Keratinocyte (primary cell): ENCODE measurements around the gene NCS1.

Experiments
- CTCF ChIP-seq, 3 experiments: IDR thresholded peaks in 1 of 3; conservative IDR thresholded peaks in 1 of 3; optimal IDR thresholded peaks in 1 of 3; 2 replicates in 2 of 3; 3 replicates in 1 of 3; pipeline versions ENCODE3 to v1.5.1; 2011; ENCODE audit warnings: low read length in 3 of 3, mild to moderate bottlenecking in 3 of 3, moderate library complexity in 2 of 3, control low read depth in 1 of 3, inconsistent platforms in 1 of 3; ENCODE audit not compliant: insufficient read depth in 2 of 3; ENCODE audit errors: extremely low read depth in 1 of 3
- EZH2 ChIP-seq: IDR thresholded peaks from one replicate; pipeline ENCODE4 v1.6.1; 2012; ENCODE audit warnings: inconsistent platforms, mild to moderate bottlenecking, low read length, moderate library complexity

DNA sequence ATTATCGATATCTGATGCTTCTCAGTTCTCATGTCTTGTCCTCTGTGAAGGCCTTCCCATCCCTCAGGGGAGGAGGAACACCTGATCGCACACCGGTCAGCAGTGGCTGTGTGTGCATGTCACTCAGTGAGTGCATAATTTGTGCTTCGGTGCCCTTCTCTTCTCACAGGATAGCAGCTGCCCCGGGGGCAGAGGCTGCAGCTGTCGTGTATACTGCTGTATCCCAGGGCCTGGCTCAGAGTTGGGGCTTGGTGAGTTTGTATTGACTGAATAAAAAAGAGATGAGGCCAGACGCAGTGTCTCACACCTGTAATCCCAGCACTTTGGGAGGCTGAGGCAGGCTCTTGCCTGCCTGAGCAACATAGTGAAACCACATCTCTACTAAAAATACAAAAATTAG lies 49.7 kb upstream of the NCS1 start:
- no peak for TF ChIP-seq CTCF (optimal IDR thresholded peaks at IDR 0.05 in 1 of 3, IDR thresholded peaks at IDR 0.05 in 1 of 3, conservative IDR thresholded peaks at IDR 0.05 in 1 of 3; ENCODE audit: extremely low read depth in 1 of 3, insufficient read depth in 2 of 3, low read length in 3 of 3)
- no peak for TF ChIP-seq EZH2
